CD4-positive, alpha-beta T cell treated with Interleukin-2 at 100 ng/mL for 4 hours (primary cell): Measurements from ENCODE around the gene C11orf91.
A peak's percentile ranks its signal among the peaks of the same experiment; 100 is the strongest.
"Not testable (repeated sequence)": the region's sequence is repeated elsewhere in the genome, so short reads cannot be mapped to it uniquely, and the experiment has no call there.

Experiments used
- DNase-seq: peaks from one replicate; pipeline ENCODE4 v3.0.0-alpha.2; 2020; ENCODE audit warnings: low spot score

C11orf91 gene, protein sequence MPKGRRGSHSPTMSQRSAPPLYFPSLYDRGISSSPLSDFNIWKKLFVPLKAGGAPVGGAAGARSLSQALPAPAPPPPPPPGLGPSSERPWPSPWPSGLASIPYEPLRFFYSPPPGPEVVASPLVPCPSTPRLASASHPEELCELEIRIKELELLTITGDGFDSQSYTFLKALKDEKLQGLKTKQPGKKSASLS

DNA sequence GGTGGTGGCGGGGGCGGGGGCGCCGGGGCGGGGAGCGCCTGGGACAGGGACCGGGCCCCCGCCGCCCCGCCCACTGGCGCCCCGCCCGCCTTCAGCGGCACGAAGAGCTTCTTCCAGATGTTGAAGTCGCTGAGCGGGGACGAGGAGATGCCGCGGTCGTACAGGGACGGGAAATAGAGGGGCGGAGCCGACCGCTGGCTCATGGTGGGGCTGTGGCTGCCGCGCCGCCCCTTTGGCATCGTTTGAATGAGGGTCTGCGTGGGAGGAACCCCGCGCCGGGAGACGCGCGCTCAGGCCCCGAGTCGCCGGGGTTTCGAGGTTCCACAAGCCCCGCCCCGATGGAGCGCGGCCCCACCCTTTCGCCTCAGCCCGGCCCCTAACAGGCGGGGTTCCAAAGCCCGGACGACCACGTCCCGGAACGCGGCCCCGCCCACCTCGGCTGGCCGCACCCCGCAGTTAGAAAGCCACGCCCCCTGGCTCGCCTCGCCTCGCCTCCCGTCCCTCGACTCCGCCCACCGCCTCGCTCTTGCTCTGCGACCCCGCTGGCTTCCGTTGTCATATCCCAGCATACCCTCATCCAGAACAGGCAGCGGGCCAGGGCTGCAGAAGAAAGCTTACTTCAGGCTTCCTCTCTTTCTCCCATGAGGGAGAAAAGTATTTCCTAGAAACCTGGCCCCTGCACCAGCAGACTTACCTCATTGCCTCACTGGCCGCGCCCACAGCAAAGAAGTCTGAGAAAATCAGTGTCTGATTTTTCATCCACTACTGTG lies at the start of gene C11orf91:
C11orf91 (minus strand) TSS at position 325 of the 770 bp plus-strand sequence; CDS start at position 239, 86 bp downstream.
- peak; percentile 93 for DNase-seq

DNA sequence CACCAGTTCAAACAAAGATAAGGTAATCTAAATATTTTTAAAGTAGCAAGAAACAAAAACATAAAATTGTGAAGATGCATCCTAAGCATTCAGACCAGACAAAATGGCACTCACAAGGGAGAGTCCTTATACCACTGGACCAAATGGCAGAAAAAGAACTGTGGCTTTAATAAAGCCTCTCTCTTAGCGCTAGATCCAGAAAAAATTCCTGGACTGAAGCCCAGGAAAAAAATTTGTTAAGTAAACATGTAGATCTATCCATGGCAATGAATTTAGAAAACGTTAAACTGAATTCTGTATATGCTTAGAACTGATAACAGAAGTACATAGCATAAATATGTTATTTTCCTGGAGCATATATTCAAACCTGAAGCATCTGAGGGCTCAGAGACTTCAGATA lies 47.4 kb upstream of the C11orf91 start:
- DNase-seq: no peak

DNA sequence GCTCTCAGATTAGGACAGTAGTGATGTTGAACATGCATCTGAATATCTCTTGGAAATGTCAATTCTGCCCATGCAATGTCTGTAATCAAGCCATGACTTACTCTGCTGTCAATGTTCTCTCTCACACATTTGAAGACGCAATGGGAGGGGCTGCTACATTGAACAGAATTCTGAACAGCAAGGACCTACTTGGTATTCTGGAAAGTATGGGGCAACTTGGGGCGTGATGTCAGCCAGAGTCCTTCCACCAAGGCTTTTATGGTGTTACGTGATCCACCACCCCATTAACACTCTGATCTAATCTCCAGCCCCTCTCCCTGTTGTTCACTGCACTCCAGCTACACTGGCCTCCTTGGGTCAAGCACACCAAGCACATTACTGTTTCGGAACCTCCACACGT lies 42.7 kb upstream of the C11orf91 start:
- DNase-seq: no peak

DNA sequence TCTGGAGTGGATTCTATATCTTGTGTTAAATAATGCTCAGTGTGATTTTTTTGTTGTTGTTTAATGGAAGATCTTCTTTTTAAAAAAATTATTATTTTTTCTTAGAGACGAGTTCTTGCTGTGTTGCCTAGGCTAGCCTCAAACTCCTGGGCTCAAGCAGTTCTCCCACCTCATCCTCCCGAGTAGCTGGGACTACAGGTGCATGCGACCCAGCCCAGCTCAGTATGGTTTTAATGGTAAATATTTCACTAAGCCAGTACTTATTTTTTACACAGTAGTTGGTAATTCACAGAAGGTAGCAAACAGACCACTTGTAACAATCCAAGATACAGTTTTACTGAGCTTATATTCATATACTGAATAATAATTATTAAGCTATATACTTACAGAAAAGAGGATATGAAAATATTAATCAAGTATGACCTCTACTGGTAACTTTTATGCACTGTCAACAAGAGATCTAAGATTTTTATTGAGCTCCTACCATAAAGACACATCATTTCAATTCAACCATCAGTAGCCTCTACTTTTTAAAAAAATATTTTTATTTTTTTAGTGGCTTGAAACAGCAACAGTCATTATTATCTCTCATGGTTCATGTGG lies 41.7 kb upstream of the C11orf91 start:
- peak; percentile 40 for DNase-seq

DNA sequence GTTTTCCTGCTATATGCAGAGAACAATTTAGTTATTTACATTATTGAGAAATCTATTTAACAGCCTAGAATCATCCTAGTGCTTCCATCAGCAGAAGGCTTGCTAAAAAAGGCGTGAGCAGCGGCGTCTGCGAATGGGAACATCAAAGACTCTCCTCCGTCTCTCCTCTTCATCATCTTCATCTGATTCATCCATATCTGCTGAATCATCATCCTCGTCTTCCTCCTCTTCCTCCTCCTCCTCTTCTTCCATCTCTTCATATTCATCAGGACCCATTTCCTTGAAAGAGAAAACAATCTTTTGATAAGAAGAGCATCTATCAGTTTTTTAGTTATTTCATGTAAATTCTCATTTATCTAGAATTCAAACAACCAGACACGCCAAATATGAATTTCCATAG lies 41.2 kb upstream of the C11orf91 start:
- DNase-seq: no peak

DNA sequence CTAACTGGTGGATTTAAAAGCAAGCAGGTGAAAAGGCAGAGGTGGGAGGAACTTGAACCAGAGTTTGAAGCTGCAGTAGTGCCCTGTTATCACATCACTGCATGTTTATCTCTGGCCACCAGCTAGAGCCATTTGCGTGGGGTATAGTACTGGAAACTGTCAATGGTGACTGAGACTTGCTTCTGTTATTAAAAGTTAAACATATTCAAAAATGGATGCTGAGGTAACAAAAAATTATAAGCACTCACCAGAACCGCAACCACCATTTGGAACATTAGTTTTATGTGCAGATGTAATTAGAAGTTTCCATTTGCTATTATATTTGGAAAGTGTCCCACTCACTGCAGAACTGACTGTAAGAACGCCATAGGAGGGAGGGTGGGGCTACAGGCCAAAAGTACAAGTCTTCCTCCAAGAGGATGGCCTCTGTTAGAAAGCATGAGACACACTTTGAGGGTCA lies 36.8 kb upstream of the C11orf91 start:
- DNase-seq: no peak

DNA sequence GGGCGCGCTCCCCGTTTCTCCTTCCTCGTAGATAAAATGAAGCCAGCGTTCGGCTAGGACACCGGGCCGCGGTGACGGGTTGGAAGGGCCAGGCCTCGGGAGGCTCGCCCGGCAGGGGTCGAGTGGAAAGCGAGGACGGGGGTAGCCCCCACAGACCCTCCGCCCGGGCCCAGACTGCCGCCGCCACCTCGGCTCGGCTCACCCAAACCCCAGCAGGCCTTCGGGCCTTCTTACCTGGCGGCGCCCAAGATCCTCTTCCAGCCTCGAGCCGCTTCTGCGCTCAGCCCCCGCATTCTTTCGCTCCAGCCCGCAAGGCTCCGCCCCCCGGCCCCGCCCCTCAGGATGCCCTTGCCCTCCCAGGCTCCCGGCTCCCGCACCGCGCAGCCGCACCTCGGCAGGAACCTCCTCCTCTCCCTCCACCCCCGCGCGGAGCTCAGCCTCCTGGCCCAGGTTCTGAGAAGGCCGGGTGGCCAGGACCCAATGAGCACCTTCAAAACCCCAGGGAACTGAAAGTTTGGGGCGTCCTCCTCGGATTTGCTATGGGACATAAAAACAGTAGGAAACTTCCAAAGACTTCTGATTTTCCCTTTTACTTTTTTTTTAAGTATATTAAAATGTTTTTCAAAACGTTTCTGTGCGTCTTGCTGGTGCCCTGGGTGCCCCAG lies 35.7 kb upstream of the C11orf91 start, which contains the start of gene CD59:
CD59 (minus strand) TSS at position 276 of the 665 bp plus-strand sequence. CDS start 13,978 bp downstream, outside the sequence.
- peak; percentile 89 for DNase-seq

DNA sequence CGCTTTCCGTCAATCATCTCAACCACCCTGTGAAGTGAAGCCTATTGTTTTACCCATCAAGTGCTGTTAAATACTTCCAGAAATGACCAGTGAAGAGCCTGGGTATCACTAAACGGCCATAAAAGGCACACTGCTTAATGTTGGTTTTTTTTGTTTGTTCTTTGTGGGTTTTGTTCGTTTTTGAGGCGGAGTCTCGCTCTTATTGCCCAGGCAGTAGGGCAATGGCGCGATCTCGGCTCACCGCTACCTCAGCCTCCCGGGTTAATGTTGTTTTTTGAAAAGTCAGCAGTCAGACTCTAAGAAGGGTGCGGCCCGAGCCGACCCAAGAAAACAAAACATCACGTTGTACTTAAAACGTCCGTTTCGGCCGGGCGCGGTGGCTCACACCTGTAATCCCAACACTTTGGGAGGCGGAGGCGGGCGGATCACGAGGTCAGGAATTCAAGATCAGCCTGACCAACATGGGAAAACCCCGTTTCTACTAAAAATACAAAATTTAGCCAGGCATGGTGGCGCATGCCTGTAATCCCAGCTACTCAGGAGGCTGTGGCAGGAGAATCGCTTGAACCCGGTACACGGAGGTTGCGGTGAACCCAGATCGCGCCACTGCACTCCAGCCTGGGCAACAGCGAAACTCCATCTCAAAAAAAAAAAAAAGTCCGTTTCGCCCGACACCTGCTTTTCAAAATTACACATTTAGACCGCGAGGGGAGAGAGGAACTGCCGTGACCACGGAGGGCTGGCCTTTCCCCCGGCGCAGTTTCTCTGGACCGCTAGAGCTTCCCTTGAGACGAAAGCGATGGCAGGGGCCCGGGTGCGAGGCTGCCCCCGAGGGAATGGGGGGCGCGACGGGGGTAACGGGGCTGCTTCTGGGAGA lies 34.9 kb upstream of the C11orf91 start:
- peak; percentile 48 for DNase-seq

DNA sequence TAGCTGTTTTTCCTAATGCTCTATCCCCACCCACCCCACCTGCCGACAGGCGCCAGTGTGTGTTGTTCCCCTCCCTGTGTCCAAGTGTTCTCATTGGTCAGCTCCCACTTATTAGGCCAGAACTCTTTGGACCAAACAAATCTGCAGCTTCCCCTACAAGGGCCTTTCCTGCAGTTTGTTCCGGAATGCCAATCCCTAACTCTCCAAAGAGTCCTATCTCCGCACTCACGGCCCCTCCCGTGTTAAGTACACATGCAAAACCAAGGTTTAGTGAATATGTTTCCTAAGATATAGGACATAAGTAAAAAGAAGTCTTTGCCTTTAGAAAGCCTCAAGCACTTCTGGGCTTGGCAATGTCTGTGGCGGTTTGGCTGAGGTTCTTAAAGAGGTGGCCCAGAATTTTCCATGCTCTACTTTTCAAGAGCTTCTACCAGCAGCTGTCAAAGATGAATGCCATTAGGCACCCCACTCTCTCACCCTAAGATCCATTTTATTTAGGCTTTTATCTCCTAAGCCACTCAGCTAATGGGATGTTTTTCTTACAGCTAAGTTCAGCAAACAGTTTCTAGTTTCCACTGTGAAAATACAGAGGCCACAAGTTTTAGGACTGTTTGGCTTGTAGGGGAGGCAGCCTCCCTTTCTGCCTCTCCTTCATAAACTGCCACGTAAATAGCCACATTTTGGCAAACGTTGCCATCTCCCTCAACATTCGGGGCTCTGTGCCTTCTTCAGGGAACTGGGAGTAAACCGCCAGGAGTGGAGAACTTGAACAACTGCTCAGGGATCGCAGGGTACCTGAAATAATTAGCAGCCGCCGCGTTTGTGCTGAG lies 34.0 kb upstream of the C11orf91 start:
- DNase-seq: no peak

DNA sequence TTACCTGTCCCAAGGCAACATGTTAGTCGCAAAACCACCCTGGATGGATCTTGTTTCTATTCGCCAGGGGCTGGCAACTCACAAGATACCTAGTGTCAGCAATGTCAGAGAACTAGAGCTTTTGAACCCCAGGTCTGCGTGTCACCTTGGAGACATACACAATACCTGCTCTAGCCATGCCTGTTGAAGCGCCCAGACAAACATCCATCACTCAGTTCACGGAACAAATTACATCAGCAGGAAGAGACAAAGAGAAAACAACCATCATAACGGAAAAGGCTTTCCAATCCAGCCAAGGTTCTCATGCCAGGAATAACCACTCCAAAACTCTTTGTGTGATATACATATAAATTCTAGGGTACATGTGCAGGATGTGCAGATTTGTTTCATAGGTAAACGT lies 33.4 kb upstream of the C11orf91 start:
- no peak for DNase-seq

DNA sequence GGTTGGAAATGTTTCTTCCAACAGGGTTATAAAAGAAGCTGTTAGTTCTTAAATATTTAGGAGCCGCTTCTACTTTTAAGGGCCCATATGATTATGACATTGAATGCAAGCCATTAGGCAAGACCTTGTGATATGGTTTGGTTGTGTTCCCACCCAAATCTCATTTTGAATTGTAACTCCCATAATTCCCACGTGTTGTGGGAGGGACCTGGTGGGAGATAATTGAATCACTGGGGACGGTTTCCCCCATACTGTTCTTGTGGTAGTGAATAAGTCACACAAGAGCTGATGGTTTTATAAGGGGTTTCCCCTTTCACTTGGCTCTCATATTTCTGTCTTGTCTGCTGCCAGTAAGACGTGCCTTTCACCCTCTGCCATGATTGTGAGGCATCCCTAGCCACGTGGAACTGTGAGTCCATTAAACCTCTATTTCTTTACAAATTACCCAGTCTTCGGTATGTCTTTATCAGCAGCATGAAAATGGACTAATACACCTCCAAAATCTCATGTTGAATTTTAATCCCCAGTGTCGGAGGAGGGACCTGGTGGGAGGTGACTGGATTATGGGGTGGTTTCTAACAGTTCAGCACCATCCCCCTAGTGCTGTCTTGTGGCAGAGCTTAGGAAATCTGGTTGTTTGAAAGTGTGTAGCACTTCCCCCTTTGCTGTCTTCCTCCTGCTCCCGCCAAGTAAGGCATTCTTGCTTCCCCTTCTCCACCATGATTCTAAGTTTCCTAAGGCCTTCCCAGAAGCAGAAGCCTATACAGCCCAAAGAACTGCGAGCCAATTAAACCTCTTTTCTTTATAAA lies 31.3 kb upstream of the C11orf91 start:
- peak; percentile 16 for DNase-seq

DNA sequence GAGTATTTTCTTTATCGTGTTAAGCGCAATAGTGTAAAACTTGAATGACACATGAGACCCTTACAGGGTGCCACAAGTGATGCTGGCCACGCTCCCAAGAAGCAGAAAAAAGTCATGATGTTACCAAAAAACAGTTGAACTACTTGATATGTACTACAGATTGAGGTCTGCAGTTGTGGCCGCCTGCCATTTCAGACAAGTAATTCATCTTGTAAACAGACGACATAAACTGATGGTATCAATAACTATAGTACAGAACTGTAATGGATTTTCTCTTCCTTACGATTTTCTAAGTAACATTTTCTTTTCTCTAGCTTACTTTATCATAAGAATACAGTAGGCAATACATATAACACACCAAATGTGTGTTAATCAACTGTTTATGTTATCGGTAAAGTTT lies 30.1 kb upstream of the C11orf91 start:
- DNase-seq: no peak

DNA sequence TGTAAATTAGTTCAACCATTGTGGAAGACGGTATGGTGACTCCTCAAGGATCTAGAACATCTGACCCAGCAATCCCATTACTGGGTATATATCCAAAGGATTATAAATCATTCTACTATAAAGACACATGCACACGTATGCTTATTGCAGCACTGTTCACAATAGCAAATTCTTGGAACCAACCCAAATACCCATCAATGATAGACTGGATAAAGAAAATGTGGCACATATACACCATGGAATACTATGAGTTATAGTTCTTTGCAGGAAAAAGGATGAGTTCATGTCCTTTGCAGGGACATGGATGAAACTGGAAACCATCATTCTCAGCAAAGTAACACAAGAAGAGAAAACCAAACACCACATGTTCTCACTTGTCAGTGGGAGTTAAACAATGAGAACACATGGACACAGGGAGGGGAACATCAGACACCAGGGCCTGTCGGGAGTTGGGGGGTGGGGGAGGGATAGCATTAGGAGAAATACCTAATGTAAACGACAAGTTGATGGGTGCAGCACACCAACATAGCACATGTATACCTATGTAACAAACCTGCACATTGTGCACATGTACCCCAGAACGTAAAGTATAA lies 28.5 kb upstream of the C11orf91 start:
- not testable (repeated sequence) for DNase-seq

DNA sequence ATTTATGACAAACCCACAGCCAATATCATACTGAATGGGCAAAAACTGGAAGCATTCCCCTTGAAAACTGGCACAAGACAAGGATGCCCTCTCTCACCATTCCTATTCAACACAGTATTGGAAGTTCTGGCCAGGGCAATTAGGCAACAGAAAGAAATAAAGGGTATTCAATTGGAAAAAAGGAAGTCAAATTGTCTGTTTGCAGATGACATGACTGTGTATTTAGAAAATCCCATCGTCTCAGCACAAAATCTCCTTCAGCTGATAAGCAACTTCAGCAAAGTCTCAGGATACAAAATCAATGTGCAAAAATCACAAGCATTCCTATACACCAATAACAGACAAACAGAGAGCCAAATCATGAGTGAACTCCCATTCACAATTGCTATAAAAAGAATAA lies 26.9 kb upstream of the C11orf91 start:
- DNase-seq: not testable (repeated sequence)

DNA sequence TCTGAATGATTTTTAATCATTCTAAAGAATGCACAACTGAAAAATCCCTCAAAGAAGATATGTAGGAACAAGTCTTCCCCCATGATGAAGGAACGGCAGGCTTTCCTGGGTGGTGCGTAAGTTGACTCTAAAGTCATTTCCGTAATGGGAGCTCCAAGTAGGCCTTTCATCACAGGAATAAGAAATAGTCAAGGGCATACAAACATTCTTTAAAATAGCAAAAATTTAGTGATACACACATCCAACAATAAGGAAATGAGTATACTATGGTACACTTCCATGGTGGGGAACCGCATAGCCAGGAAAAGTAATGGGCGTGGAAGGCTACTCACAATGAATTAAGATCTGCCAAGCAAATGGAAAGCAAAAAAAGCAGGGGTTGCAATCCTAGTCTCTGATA lies 24.9 kb upstream of the C11orf91 start:
- no peak for DNase-seq

DNA sequence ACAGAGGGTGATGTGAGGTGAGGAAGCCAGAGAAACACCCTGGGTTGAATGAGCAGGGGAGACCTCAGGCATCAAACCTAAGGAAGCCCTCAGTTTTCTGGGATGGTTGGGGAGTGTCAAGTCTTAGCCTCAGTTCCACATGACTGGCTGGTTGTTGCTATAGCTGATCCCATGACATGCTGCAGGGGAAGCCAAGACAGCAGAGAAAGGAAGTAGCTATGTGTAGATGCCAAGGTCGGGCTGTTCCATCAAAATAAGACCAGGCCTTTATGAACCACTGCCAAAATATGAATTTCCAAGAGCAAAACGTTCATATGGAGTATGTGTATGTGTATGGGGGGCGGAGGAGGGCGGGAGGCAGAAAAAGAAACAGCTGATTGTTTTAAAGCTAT lies 24.0 kb upstream of the C11orf91 start:
- no peak for DNase-seq

DNA sequence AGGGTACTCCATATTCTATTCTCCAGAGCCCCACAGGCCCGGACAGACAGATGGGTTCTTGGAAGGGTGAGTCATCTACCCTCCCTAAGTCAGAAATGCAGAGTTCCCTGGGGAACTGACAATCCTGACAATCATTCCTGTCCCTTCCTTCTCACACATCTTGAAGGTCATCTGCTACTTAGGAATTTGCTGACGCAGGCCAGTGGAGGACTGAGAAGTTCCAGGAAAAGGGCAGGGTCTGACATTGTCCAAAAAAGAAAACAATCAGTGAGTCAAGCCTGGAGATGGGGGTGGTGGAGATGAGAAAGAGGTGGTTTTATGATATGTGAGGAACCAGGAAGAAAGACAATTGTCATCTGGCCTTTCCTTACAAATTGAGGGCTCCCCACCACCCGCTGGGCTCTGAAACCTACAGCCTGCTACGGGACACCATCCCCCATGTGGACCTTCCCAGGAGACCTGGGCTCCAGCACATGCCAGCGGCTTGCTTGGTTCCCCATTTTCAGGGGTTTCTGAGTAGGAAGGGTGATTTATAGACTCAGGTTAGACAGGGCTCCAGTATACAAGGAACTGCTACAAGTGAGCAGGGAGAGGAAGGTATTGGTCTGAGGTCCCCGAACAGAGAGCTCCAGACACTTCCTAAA lies 22.7 kb upstream of the C11orf91 start:
- DNase-seq: no peak

DNA sequence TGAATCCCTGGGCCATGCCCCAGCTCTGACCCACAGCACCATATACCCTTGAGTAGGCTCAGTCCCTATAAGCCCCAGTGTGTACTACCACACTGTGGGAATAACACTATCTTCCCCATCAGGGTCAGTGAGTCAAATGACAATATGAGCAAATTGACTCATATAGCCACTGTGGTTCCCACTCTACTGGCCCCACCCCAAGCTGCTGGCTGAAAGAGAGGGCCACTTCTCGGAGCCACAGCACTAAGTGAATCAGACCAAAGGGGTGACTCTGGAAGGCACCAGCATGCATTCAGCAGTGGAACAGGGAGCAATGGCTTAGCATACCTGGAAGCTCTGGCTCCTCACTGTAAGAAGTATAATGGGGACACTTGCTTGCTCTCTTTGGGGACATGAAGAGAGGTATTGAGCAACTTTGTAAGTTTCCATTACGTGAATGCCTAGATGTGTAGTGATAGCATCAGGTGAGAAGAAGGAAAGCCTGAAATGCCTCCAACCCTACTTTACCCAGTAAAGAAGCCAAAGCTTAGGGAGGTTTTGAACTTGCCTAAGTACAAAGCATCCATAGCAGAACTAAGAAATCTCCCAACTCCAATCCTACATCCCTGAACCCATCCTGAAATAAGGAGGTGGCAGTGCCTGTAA lies 22.1 kb upstream of the C11orf91 start:
- DNase-seq: peak; percentile 36
